ENCODE results near the gene CTSO. TPM values are rescaled to one million over a fixed set of nuclear protein-coding genes. Genes with fewer than 3 reads are reported as not detected.
A peak's percentile ranks its signal among the peaks of the same experiment; 100 is the strongest.

Gene CTSO
- total and polyA plus RNA-seq, 2 donors from 2014 or later, result 22.9 to 40.3 TPM

- FAIRE-seq (no peak), DNase-seq (peak in 2 of 5 donors; percentile 21 to 29)
- Histone ChIP-seq H3K4me3 (ENCODE audit: low read length in 3 of 3) (peak overlapping the region in 2 of 3 donors; percentile 9 to 37), H3K36me3 (ENCODE audit: control insufficient read depth in 2 of 3, insufficient read depth in 3 of 3, low read length in 3 of 3) (no peaks in the 10 kb centered on the region), H3K4me1 (ENCODE audit: control insufficient read depth in 2 of 3, insufficient read depth in 2 of 3, low read depth in 1 of 3, low read length in 3 of 3) (no peaks in the 10 kb centered on the region), H3K9me3 (ENCODE audit: control insufficient read depth in 2 of 3, insufficient read depth in 1 of 3, low read length in 3 of 3) (no peaks in the 10 kb centered on the region), H3K27ac (ENCODE audit: low read depth in 2 of 2, low read length in 2 of 2) (peak overlapping the region in 1 of 2 donors; percentile 48), H3K9ac (ENCODE audit: low read length in 3 of 3) (peak overlapping the region in 2 of 3 donors; percentile 28 to 47), H3K27me3 (ENCODE audit: control insufficient read depth, insufficient read depth, low read length) (no peaks in the 10 kb centered on the region)
- TF ChIP-seq, protein P1, sequence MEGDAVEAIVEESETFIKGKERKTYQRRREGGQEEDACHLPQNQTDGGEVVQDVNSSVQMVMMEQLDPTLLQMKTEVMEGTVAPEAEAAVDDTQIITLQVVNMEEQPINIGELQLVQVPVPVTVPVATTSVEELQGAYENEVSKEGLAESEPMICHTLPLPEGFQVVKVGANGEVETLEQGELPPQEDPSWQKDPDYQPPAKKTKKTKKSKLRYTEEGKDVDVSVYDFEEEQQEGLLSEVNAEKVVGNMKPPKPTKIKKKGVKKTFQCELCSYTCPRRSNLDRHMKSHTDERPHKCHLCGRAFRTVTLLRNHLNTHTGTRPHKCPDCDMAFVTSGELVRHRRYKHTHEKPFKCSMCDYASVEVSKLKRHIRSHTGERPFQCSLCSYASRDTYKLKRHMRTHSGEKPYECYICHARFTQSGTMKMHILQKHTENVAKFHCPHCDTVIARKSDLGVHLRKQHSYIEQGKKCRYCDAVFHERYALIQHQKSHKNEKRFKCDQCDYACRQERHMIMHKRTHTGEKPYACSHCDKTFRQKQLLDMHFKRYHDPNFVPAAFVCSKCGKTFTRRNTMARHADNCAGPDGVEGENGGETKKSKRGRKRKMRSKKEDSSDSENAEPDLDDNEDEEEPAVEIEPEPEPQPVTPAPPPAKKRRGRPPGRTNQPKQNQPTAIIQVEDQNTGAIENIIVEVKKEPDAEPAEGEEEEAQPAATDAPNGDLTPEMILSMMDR (IDR thresholded peaks at IDR 0.05; ENCODE audit: borderline replicate concordance, extremely low read depth, insufficient read depth), result no peak
- intact Hi-C loops (cut with DNase I), result loop anchor here (5.0 kb wide), 1 partner anchor 140 kb away; no protein-coding TSS in a partner anchor
These were observed 1.2 kb downstream of the CTSO start for GRCh38 chr4:155952501-155952901.

DNA sequence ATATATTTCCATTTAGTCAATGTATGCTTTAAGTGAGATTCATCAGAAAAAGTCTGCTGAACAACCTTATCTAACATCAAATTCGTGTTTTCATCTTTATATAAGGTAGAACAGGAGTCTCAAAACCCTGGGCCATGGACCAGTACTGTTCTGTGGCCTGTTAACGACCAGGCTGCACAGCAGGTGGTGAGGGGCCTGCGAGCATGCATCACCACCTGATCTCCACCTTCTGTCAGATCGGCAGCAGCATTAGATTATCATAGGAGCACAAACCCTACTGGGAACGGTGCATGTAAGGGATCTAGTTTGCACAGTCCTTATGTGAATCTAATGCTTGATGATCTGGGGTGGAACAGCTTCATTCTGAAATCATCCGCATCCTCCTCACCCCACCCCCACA is 3.2 kb downstream of the CTSO start:
- no peak for DNase-seq
- H3K9me3 ChIP-seq (ENCODE audit: control insufficient read depth in 2 of 3, insufficient read depth in 1 of 3, low read length in 3 of 3), result no peaks in the 10 kb centered on the region
- H3K4me3 ChIP-seq (ENCODE audit: low read length in 3 of 3), result no peak overlapping the region
- H3K27me3 ChIP-seq (ENCODE audit: control insufficient read depth, insufficient read depth, low read length), result no peaks in the 10 kb centered on the region
- no peaks in the 10 kb centered on the region for H3K36me3 ChIP-seq (ENCODE audit: control insufficient read depth in 2 of 3, insufficient read depth in 3 of 3, low read length in 3 of 3)
- intact Hi-C loops (cut with DNase I), result loop anchor here (5.0 kb wide), 1 partner anchor 138 kb away; no protein-coding TSS in a partner anchor
- TF ChIP-seq, protein P1 (IDR thresholded peaks at IDR 0.05; ENCODE audit: borderline replicate concordance, extremely low read depth, insufficient read depth), result no peak
- no peak overlapping the region for H3K9ac ChIP-seq (ENCODE audit: low read length in 3 of 3)
- H3K27ac ChIP-seq (ENCODE audit: low read depth in 2 of 2, low read length in 2 of 2), result no peak overlapping the region
- FAIRE-seq, result no peak
- H3K4me1 ChIP-seq (ENCODE audit: control insufficient read depth in 2 of 3, insufficient read depth in 2 of 3, low read depth in 1 of 3, low read length in 3 of 3), result no peaks in the 10 kb centered on the region

DNA sequence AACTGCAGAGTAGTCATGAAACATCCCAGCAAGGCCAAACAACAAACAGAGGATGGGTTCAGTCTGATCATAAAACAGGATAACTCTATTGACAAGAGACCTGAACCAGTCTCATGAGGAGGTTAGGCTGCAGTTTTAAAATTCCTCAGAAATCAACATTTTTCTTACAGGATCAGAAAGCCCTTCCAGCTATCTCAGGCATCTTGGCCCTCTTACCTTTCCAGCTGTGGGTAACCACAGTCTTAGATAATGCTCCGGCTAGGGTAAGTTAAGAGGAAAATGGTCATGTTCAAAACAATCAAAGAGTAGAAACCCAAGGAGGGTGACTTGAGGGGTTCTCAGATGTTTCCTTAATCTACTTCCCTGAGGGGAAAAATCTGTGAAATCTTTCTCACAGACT is 5.1 kb downstream of the CTSO start:
- DNase-seq, result no peak
- TF ChIP-seq, protein P1 (IDR thresholded peaks at IDR 0.05; ENCODE audit: borderline replicate concordance, extremely low read depth, insufficient read depth), result no peak
- no peak for FAIRE-seq
- Histone ChIP-seq H3K4me3 (ENCODE audit: low read length in 3 of 3) (no peak overlapping the region), H3K9ac (ENCODE audit: low read length in 3 of 3) (no peak overlapping the region), H3K4me1 (ENCODE audit: control insufficient read depth in 2 of 3, insufficient read depth in 2 of 3, low read depth in 1 of 3, low read length in 3 of 3) (no peaks in the 10 kb centered on the region), H3K36me3 (ENCODE audit: control insufficient read depth in 2 of 3, insufficient read depth in 3 of 3, low read length in 3 of 3) (no peaks in the 10 kb centered on the region), H3K27me3 (ENCODE audit: control insufficient read depth, insufficient read depth, low read length) (no peaks in the 10 kb centered on the region), H3K27ac (ENCODE audit: low read depth in 2 of 2, low read length in 2 of 2) (no peak overlapping the region), H3K9me3 (ENCODE audit: control insufficient read depth in 2 of 3, insufficient read depth in 1 of 3, low read length in 3 of 3) (no peaks in the 10 kb centered on the region)
- intact Hi-C loops (cut with DNase I), result no loop called here

DNA sequence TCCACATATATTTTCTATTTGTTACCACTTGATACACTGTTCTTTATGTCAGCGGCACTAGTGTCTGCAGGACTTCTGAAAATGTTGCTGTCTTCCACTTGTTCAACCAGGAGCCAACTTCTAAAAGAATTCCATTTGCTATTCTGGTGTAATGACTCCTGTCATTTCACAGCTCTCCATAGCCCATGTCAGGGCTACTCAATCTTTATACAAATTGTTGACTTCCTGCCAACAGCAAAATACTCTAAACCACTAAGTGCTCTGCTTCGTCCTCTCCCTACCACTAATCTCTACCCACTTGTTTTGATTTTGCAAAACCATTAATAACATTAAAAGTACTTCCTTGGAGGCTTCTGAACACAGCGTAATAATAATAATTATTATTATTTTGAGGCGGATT is 7.2 kb downstream of the CTSO start:
- FAIRE-seq, result no peak
- intact Hi-C loops (cut with DNase I), result no loop called here

More for the DNA sequence above, 7.2 kb downstream of the CTSO start:
- Histone ChIP-seq H3K9ac (ENCODE audit: low read length in 3 of 3) (no peak overlapping the region), H3K27me3 (ENCODE audit: control insufficient read depth, insufficient read depth, low read length) (no peaks in the 10 kb centered on the region), H3K36me3 (ENCODE audit: control insufficient read depth in 2 of 3, insufficient read depth in 3 of 3, low read length in 3 of 3) (peaks cover 0 to 3% (median 0%) of the 10 kb centered on the region in 3 donors), H3K9me3 (ENCODE audit: control insufficient read depth in 2 of 3, insufficient read depth in 1 of 3, low read length in 3 of 3) (no peaks in the 10 kb centered on the region), H3K4me3 (ENCODE audit: low read length in 3 of 3) (no peak overlapping the region), H3K4me1 (ENCODE audit: control insufficient read depth in 2 of 3, insufficient read depth in 2 of 3, low read depth in 1 of 3, low read length in 3 of 3) (no peaks in the 10 kb centered on the region), H3K27ac (ENCODE audit: low read depth in 2 of 2, low read length in 2 of 2) (no peak overlapping the region)
- TF ChIP-seq, protein P1 (IDR thresholded peaks at IDR 0.05; ENCODE audit: borderline replicate concordance, extremely low read depth, insufficient read depth), result no peak
- DNase-seq, result no peak

Data from kidney (tissue), 14 donors.